Dermis blood vessel endothelial cell (primary cell): ENCODE results near the gene ADGRE3. TPM values are rescaled to one million over a fixed set of nuclear protein-coding genes. Genes with fewer than 3 reads are reported as not detected.
A peak's percentile ranks its signal among the peaks of the same experiment; 100 is the strongest.
"Not testable (repeated sequence)": the region's sequence is repeated elsewhere in the genome, so short reads cannot be mapped to it uniquely, and the experiment has no call there.

Source experiments
- DNase-seq: peaks from one replicate; pipeline ENCODE4 v3.0.0; 2010
- total RNA-seq: library from RNA; depleted of rRNA; stranded (reverse); fragments of >200 nt; gene quantifications from 2 replicates; pipeline ENCODE4 v1.2.3, GENCODE V29; 2014

The ADGRE3 gene
- total RNA-seq, 1 donor from 2014 or later, result not detected

DNA sequence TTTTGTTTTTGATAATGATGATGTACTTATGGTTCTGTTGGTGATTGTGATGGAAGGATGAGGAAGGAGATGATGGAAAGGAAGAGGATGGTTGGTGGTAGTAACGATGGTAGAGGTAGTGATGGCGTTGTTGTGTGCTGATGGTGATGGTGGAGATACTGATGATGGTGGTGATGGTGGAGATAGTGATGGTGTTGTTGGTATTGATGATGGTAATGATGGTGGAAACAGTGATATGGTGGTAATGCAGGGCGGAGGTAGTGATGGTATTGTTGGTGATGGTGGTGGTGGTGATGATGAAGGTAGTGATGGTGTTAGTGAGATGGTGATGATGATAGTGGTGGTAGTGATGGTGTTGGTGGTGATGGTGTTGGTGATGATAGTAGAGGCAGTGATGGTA lies 79.1 kb downstream of the ADGRE3 start:
- no peak for DNase-seq

DNA sequence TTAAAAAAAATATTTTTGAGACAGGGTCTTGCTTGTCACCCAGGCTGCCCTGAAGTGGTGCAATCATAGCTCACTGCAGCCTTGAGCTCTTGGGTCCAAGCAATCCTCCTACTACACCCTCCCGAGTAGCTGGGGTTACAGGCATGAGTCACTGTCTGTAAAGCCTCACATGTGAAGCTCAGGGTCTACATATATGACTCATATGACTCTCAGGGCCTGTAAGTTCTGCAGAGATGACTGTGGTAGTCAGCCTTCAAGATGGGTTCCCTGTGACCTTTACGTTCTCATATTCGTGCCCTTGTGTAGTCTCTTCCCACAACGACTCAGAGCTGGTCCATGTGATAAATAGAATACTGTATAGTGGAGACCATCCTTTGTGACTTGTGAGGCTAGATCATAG lies 85.2 kb downstream of the ADGRE3 start:
- DNase-seq, result not testable (repeated sequence)

GRCh38 chr19:14585187-14585586 lies 89.5 kb downstream of the ADGRE3 start:
- not testable (repeated sequence) for DNase-seq

DNA sequence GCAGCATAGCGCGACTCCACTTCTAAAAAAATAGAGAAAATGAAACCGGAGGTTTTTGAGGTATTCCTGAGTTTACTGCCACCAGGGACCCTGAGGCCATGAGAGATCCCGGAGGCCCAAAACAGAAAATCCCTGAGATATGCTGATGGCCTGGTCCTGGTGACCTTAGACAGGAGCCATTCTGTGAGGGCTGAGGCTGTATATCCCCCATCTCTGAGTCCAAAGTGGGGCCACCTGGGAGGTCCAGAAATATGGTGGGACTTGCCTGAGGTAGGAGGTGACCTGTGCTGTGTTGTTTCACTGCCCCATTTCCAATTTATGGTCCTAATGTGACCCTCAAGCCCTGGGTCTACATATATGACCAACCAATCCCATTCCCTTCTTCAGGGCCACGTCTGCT lies 90.3 kb downstream of the ADGRE3 start:
- not testable (repeated sequence) for DNase-seq

DNA sequence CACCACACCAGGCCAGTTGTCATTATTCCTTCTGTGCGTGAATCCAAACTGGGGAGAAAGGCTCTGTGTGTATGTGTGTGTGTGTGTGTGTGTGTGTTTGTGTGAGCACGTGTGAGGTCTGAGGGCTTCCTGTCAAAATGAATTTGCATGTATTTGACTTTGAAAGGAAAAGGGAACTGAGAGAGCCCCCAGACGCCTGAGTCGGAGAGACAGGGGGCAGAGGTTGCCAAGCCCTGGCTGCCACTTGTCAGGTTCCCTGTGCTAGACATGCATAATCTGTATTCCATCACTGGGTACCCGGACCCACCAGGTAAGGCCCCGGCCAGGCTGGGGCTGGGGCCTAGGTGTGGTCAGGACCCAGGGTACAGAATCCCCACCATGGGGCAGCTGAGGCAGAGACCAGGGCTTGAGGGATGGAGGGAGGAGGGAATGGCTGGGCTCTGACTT lies 91.7 kb downstream of the ADGRE3 start, which contains the start of gene CLEC17A:
Gene CLEC17A (plus strand): TSS at position 191 of the 447 bp plus-strand sequence. CDS start 77 bp downstream, at position 268.
- DNase-seq, result no peak

DNA sequence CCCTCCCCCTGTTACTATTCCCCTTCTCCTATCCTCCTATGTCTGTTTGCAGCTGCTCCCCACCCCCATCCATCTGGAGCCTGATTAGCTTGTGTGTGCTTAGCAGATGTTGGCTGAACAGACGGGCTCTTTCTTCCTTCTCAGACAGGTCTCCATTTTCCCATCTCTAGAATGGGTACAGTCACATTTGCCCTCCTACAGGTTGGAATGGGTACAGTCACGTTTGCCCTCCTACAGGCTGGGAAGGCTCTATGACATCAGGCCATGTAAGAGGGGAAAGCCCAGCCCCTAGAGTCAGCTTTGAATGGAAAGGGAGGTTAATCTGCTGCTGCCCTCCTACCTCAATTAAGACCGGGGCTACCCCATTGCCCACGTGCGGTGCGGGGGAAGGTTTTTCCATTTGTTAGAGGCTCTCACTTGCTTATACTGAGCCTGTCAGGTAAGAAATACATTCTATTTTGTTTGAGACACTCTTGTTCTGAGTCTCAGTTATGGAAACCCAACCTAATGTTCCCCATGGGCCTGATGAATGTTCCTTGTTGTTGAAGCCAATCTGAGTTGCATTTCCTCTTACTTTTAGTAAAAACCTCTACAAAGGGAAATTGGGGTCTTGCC lies 93.9 kb downstream of the ADGRE3 start:
- DNase-seq, result no peak

DNA sequence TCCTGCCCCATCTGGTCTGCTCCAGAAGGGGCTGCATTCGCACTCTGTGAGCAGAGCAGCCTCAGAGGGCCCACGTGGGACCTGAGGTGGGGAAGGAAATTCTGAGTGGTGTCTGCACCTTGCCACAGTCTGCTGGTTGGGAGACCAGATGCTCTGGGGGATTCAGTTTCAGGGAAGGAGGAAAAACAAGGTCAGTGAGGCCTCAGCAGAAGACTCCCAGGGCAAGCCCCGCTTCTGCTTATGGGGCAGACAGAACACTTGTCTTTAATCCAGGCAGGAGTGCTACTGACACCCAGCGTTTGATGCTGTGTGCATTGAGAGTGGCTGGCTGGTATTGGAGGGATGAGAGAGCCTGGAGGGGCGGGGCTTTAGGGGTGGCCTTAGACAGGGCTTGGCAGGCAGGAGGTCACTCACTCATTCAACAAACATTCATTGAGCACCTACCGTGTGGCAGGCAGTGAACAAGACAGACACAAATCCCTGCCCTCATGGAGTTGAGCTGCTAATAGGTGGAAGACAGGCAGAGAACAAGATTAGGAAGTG lies 96.7 kb downstream of the ADGRE3 start:
- DNase-seq, result no peak

- no peak for DNase-seq
Observed at GRCh38 chr19:14577264-14577663, 97.4 kb downstream of the ADGRE3 start.

DNA sequence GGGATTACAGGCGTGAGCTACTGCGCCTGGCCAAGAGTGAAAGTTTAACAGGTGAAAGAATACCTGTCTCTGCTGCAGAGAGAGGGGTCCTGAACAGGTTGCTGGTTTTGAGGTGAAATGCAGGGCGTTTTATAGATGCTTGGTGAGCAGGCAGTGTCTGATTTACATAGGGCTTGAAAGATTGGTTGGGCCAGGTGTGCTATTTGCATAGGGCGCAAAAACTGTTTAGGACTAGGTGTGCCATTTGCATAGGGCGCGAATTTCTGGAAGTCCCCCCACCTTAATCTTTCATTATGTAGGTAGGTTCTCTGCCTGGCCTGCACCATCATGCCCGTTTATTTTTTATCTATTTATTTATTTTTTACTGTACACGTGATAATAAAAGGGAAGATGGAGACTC lies 98.3 kb downstream of the ADGRE3 start:
- no peak for DNase-seq

DNA sequence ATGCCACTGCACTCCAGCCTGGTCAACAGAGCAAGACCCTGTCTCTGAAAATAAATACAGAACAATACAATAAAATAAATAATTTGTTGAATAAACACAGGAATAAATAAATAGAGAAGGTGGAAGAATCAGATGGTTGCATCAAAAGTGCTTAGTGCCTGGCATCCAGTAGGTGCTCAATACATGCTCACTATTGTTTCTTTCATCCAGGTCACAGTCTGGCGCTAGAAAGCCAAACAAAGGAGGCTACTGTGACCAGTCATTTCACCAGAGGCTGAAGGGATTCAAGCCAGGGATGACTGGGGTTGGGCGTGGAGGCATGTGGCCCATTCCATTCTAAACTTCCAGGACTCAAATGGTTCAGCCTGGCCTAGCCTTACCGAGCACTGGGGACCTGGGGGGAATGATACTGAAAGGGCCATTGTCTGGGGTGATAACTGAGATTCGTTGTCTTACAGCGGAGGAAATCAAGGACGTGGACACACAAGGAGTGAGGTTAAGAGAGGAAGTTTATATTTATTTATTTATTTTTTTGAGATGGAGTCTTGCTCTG lies 99.1 kb downstream of the ADGRE3 start:
- no peak for DNase-seq

GRCh38 chr19:14571695-14572490 lies 102.8 kb downstream of the ADGRE3 start, which contains the start of gene NDUFB7:
Gene NDUFB7 (minus strand): TSS chr19:14572066. CDS start chr19:14572000, 66 bp downstream.
- DNase-seq, result peak; percentile 97

DNA sequence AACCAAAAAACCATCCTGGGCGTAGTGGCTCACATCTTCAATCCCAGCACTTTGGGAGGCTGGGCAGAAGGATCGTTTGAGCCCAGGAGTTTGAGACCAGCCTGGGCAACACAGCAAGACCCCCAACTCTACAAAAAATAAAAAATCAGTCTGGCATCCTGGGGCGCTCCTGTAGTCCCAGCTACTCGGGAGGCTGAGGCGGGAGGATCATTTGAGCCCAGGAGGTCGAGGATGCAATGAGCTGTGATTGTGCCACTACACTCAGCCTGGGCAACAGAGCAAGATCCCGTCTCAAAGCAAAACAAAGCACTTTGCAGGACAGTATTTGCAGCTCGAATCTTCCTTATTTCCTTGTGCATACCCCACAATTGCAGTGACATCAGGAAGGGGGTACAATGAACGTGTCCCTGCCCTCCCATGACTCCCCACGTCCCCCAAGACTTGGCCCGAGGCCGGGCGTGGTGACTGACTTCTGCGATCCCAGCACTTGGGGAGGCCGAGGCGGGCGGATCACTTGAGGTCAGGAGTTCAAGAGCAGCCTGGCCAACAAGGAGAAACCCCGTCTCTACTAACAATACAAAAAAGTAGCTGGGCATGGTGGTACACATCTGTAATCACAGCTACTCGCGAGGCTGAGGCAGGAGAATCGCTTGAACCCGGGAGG lies 103.6 kb downstream of the ADGRE3 start:
- DNase-seq, result no peak

Other genes with a start within 250 kb of the ADGRE3 start
- 282 and 439 TPM in 2 replicates for gene PKN1, start 241.5 kb downstream of the ADGRE3 start, total RNA-seq
- gene PTGER1, start 199.5 kb downstream of the ADGRE3 start, total RNA-seq, result 0.17 and 0.42 TPM in 2 replicates
- 175 and 182 TPM in 2 replicates for gene GIPC1, start 178.7 kb downstream of the ADGRE3 start, total RNA-seq
- gene DNAJB1, start 156.4 kb downstream of the ADGRE3 start, total RNA-seq, result 29.5 and 39.5 TPM in 2 replicates
- 17.0 and 25.5 TPM in 2 replicates for gene TECR, start 145.2 kb downstream of the ADGRE3 start, total RNA-seq
- gene NDUFB7, start 102.8 kb downstream of the ADGRE3 start, total RNA-seq, result 199 and 268 TPM in 2 replicates
- gene CLEC17A, start 91.8 kb downstream of the ADGRE3 start, total RNA-seq, result not detected in 2 replicates
- 6.6 and 16.2 TPM in 2 replicates for gene ZNF333, start 15.2 kb upstream of the ADGRE3 start, total RNA-seq
- gene ADGRE2, start 103.7 kb upstream of the ADGRE3 start, total RNA-seq, result 0.09 and 0.17 TPM in 2 replicates
- gene OR7A5, start 160.3 kb upstream of the ADGRE3 start, total RNA-seq, result not detected in 2 replicates
- not detected in 2 replicates for gene OR7C1, start 160.3 kb upstream of the ADGRE3 start, total RNA-seq
- not detected in 2 replicates for gene OR7A10, start 174.1 kb upstream of the ADGRE3 start, total RNA-seq
- gene OR7A17, start 211.3 kb upstream of the ADGRE3 start, total RNA-seq, result not detected in 2 replicates